Transverse colon (tissue), 4 donors: ENCODE measurements around the gene AMIGO1.

ENCODE experiments used
- EP300 ChIP-seq: sonication (generic); formaldehyde crosslinking; IDR thresholded peaks from one replicate; pipeline ENCODE4 v1.6.1; 2017; ENCODE audit warnings: antibody characterized with exemption, low read depth
- POLR2AphosphoS5 ChIP-seq, 3 donors: sonication (generic); formaldehyde crosslinking; IDR thresholded peaks; one replicate each; pipeline ENCODE4 v1.6.1; 2016; ENCODE audit warnings: antibody characterized with exemption in 3 of 3
- TF ChIP-seq, protein P1 (sequence below), 5 experiments: fragments of 200-600 bp in 3 of 5; fragments of 450-650 bp in 2 of 5; sonication (generic) in 3 of 5; IDR thresholded peaks; 1 replicate in 2 of 5; 2 replicates in 3 of 5; pipeline ENCODE4 v1.5.1; 2016 to 2017; ENCODE audit warnings: antibody characterized with exemption in 5 of 5, inconsistent platforms in 3 of 5, mild to moderate bottlenecking in 2 of 5, moderate library complexity in 1 of 5

DNA sequence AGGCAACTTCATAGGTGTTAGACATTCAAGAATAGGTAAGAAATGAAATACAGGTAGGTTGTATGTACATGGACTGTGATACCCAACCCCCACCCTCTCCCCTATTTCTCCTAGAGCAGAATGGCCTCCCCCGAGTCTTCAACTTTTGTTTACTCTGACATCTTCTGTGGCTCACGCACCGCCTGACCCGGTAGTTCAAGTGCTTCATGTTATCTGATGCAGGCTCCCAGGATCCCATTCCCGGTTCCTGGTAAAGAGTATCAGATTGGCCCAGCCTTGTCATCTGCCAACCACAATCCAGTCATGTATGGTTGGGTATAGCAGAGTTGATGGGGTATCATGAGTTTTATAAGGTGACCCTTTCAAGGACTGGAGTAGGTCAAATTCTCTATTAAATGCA is 48.0 kb upstream of the AMIGO1 start:
- TF ChIP-seq, protein P1, sequence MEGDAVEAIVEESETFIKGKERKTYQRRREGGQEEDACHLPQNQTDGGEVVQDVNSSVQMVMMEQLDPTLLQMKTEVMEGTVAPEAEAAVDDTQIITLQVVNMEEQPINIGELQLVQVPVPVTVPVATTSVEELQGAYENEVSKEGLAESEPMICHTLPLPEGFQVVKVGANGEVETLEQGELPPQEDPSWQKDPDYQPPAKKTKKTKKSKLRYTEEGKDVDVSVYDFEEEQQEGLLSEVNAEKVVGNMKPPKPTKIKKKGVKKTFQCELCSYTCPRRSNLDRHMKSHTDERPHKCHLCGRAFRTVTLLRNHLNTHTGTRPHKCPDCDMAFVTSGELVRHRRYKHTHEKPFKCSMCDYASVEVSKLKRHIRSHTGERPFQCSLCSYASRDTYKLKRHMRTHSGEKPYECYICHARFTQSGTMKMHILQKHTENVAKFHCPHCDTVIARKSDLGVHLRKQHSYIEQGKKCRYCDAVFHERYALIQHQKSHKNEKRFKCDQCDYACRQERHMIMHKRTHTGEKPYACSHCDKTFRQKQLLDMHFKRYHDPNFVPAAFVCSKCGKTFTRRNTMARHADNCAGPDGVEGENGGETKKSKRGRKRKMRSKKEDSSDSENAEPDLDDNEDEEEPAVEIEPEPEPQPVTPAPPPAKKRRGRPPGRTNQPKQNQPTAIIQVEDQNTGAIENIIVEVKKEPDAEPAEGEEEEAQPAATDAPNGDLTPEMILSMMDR (IDR thresholded peaks at IDR 0.05): no peak
- TF ChIP-seq EP300 (no peak), POLR2AphosphoS5 (IDR thresholded peaks at IDR 0.05) (no peak)
